Left lung (tissue), 10 donors: ENCODE results near the gene SARS2. TPM values are rescaled to one million over a fixed set of nuclear protein-coding genes. Genes with fewer than 3 reads are reported as not detected.

Experiments used
- ATAC-seq: fragments of 200-7000 bp; cut with Tn5 transposase; one replicate; pipeline ENCODE4 v1.9.1; 2020; ENCODE audit warnings: moderate library complexity
- DNase-seq, 4 donors: peaks; one replicate each; pipeline ENCODE4 v3.0.0-alpha.2; 2013 to 2020
- H3K27ac ChIP-seq, 2 donors: fragments of 200-600 bp; sonication (generic) in 1 of 2; one replicate each; pipeline versions ENCODE4 v1.5.0 to v1.8.0; 2020 to 2021
- H3K27me3 ChIP-seq, 2 donors: fragments of 200-600 bp; sonication (generic) in 1 of 2; one replicate each; pipeline versions ENCODE4 v1.5.0 to v1.8.0; 2020 to 2021
- H3K36me3 ChIP-seq, 2 donors: fragments of 200-600 bp; sonication (generic) in 1 of 2; one replicate each; pipeline versions ENCODE4 v1.5.0 to v1.8.0; 2020 to 2021
- H3K4me1 ChIP-seq, 2 donors: fragments of 200-600 bp; one replicate each; pipeline ENCODE4 v1.8.0; 2021
- H3K4me3 ChIP-seq, 2 donors: fragments of 200-600 bp; sonication (generic) in 1 of 2; one replicate each; pipeline versions ENCODE4 v1.5.0 to v1.8.0; 2020 to 2021; ENCODE audit warnings: mild to moderate bottlenecking in 1 of 2
- H3K9me3 ChIP-seq, 2 donors: fragments of 200-600 bp; sonication (generic) in 1 of 2; one replicate each; pipeline versions ENCODE4 v1.5.0 to v1.8.0; 2020 to 2021
- CTCF ChIP-seq, 2 donors: fragments of 200-600 bp; sonication (generic) in 1 of 2; IDR thresholded peaks; one replicate each; pipeline versions ENCODE4 v1.5.0 to v1.8.0; 2021; ENCODE audit warnings: antibody characterized with exemption in 2 of 2
- intact Hi-C, 2 donors: fragments of 100-400 bp; cut with DNase I; formaldehyde crosslinking; loops; one replicate each; pipeline versions ENCODE4 v1.11.2 to v1.14.2; 2022
- polyA plus RNA-seq, 6 donors: library from polyadenylated mRNA; unstranded; fragments of 120-200 nt; gene quantifications; one replicate each; pipeline ENCODE4 v1.2.1, GENCODE V29; 2013; ENCODE audit not compliant: insufficient read length in 6 of 6
- total RNA-seq, 2 donors: library from RNA; stranded (reverse); fragmentation: NEBNext Ultra II Directional; extraction: Animal tissue kit (Norgen Biotek cat#: 25700); gene quantifications; one replicate each; pipeline ENCODE4 v1.2.1, GENCODE V29; 2021
- donor health status: DM: no; HTN: yes; CAD: no.
- donor health status: DM: no; HTN: no; CAD: no.

Gene SARS2
- total and polyA plus RNA-seq, 8 donors: 15.4 to 43.8 (median 34.6) TPM

DNA sequence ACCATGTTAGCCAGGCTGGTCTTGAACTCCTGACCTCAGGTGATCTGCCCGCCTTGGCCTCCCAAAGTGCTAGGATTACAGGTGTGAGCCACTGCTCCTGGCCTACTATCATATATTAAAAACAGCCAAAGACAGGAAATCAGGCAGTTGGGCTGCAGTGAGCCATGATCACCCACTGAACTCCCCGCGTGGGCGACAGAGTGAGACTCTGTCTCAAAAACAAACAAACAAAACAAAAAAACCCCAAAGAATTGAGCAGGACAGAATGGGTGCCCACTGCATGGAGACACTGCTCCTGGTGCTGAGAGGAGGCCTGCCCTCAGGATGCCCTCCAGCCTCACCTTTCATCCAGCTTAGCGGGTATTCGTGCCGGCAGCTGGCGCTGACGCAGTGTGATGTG lies 47.3 kb downstream of the SARS2 start:
- peaks cover 4 to 7% of the 10 kb centered on the region in 2 donors for H3K4me1 ChIP-seq
- H3K9me3 ChIP-seq: no peaks in the 10 kb centered on the region
- ATAC-seq: no peak
- intact Hi-C loops: no loop called here
- no peaks in the 10 kb centered on the region for H3K27me3 ChIP-seq
- no peak overlapping the region for H3K4me3 ChIP-seq
- peaks cover 0 to 61% of the 10 kb centered on the region in 2 donors for H3K36me3 ChIP-seq
- DNase-seq: no peak
- no peak overlapping the region for H3K27ac ChIP-seq
- TF ChIP-seq CTCF (IDR thresholded peaks at IDR 0.05): no peak

DNA sequence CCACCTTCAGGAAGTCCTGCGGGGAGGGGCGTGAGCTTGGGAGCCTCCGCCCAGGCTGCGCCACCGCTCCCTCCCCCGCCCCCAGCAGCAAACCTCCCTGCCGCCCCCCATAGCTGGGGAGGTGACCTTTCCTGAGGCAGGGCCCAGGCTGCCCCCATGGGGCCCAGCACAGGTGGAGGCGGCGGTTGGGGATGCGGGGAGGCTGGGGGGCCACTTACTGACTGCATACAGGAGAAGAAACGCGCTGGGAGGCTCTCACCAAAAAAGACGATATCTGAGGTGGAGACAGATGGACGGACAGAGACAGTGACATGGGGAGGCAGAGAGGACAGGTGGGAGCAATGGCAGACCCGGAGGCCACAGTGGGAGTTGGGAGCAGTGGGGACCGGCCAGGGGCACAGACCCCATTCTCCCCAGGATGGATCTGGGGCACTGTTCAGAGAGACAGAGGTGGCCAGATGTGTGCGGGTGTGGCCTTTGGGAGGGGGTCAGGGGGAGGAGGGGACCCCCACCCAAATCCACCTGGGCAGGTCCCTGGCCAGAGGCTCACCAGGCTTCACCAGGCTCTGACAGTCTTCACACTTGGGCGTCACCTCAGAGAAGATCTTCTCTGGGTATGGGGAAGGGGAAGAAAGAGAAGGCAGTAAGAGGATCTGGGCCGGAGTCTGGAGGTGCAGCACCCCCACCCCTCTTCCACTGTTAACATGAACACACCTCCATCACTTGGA lies 49.5 kb downstream of the SARS2 start:
- DNase-seq (peak in 1 of 4 donors; percentile 43), ATAC-seq (no peak)
- intact Hi-C loops: no loop called here
- Histone ChIP-seq H3K9me3 (no peaks in the 10 kb centered on the region), H3K27me3 (no peaks in the 10 kb centered on the region), H3K4me1 (peaks cover 8 to 25% of the 10 kb centered on the region in 2 donors), H3K36me3 (peaks cover 0 to 49% of the 10 kb centered on the region in 2 donors), H3K27ac (no peak overlapping the region), H3K4me3 (no peak overlapping the region)
- TF ChIP-seq CTCF (IDR thresholded peaks at IDR 0.05): no peak

DNA sequence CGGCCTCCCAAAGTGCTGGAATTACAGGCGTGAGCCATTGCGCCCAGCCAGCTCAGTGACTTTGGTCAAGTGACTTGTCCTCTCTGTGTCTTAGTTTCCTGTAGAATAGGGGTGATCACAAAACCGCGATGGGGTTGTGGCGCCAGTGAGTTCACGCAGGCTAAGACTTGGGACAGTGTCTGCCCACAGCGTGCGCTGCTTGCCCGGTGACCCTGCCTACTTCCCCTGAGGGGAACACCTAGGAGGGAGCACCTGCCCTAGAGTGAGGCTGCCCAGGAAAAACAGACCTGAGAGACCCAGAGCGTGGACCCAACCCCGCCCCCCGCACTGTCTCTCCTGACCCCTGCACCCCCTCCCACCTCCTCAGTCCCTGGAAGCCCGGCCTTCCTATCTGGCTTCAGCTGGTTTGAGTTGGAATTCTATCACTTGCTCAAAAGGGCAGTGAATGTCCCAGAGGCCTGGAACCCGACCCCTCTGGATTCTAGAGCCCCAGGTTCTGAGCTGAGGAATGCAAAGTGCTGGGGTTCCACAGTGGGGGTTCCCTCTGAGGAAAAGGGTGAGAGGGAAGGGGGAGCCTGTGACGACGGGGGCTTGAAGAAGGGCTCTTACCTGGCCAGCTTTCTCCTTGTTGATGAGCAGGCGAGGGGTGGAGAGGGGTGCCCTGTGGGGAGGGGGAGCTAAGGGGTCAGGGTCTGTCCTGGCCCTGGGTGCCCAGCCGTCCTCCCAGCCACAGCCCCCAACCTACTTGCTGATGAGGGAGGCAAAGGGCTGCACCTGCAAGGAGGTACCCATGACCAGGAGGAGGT lies 50.3 kb downstream of the SARS2 start:
- no peak for TF ChIP-seq CTCF (IDR thresholded peaks at IDR 0.05)
- ATAC-seq: no peak
- Histone ChIP-seq H3K9me3 (no peaks in the 10 kb centered on the region), H3K27me3 (no peaks in the 10 kb centered on the region), H3K36me3 (peaks cover 0 to 49% of the 10 kb centered on the region in 2 donors), H3K27ac (no peak overlapping the region), H3K4me1 (peaks cover 8 to 25% of the 10 kb centered on the region in 2 donors), H3K4me3 (no peak overlapping the region)
- peak in 1 of 4 donors; percentile 71 for DNase-seq
- intact Hi-C loops: no loop called here

- Histone ChIP-seq H3K4me3 (no peak overlapping the region), H3K27ac (peak overlapping the region in 1 of 2 donors; percentile 86)
- intact Hi-C loops: no loop called here
These were observed 51.2 kb downstream of the SARS2 start for GRCh38 chr19:38879400-38879751.

More at GRCh38 chr19:38879400-38879751, 51.2 kb downstream of the SARS2 start:
- Histone ChIP-seq H3K4me1 (peaks cover 8 to 25% of the 10 kb centered on the region in 2 donors), H3K27me3 (no peaks in the 10 kb centered on the region), H3K9me3 (no peaks in the 10 kb centered on the region), H3K36me3 (peaks cover 0 to 49% of the 10 kb centered on the region in 2 donors)
- TF ChIP-seq CTCF (IDR thresholded peaks at IDR 0.05): no peak
- DNase-seq (peak in 1 of 4 donors; percentile 80), ATAC-seq (no peak)
